Peyer's patch (tissue), 4 donors: ENCODE measurements around the gene TMEM259.

Source experiments
- CTCF ChIP-seq, 6 experiments: fragments of 450-650 bp in 4 of 6; fragments of 200-600 bp in 2 of 6; sonication (generic) in 1 of 6; IDR thresholded peaks; one replicate each; pipeline ENCODE4 v1.5.1; 2017 to 2019; ENCODE audit warnings: antibody characterized with exemption in 6 of 6, mild to moderate bottlenecking in 3 of 6, moderate library complexity in 1 of 6
- POLR2A ChIP-seq, 2 donors: fragments of 450-650 bp; IDR thresholded peaks; one replicate each; pipeline ENCODE4 v1.5.1; 2017; ENCODE audit warnings: antibody characterized with exemption in 2 of 2, mild to moderate bottlenecking in 2 of 2, moderate library complexity in 2 of 2

GRCh38 chr19:982567-983170, 38.3 kb downstream of the TMEM259 start:
- TF ChIP-seq CTCF (IDR thresholded peaks at IDR 0.05), result peak; percentile 97 to 99 (median 98)
- TF ChIP-seq POLR2A (IDR thresholded peaks at IDR 0.05), result no peak
